ENCODE data around the gene FAM163B. TPM values are rescaled to one million over a fixed set of nuclear protein-coding genes. Genes with fewer than 3 reads are reported as not detected.

FAM163B gene
- total RNA-seq, 1 donor, result not detected

DNA sequence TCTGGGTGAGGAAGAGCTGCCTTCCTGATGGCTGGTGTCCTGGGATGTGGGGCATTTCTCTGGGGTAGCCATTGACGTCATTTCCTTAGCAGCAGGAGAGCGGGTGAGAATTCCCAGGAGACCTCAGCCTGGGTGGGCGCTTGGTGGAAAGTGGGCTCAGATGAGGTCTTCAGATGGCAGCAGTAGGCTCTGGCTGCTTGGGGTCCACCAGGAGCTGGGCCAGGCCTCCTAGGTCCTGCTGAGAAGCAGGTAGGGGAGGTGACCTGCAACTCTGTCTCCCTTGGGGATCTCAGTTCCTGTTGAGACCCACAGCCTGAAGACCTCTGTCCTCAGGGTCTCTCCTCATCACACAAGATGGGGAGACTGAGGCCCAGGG is 31.5 kb downstream of the FAM163B start:
- H3K4me3 ChIP-seq (ENCODE audit: low read length), result no peak overlapping the region
- H3K4me1 ChIP-seq (ENCODE audit: insufficient read depth, low read length), result no peaks in the 10 kb centered on the region
- H3K27me3 ChIP-seq (ENCODE audit: insufficient read depth, low read length), result no peaks in the 10 kb centered on the region
- no peaks in the 10 kb centered on the region for H3K9me3 ChIP-seq (ENCODE audit: low read depth, low read length)

DNA sequence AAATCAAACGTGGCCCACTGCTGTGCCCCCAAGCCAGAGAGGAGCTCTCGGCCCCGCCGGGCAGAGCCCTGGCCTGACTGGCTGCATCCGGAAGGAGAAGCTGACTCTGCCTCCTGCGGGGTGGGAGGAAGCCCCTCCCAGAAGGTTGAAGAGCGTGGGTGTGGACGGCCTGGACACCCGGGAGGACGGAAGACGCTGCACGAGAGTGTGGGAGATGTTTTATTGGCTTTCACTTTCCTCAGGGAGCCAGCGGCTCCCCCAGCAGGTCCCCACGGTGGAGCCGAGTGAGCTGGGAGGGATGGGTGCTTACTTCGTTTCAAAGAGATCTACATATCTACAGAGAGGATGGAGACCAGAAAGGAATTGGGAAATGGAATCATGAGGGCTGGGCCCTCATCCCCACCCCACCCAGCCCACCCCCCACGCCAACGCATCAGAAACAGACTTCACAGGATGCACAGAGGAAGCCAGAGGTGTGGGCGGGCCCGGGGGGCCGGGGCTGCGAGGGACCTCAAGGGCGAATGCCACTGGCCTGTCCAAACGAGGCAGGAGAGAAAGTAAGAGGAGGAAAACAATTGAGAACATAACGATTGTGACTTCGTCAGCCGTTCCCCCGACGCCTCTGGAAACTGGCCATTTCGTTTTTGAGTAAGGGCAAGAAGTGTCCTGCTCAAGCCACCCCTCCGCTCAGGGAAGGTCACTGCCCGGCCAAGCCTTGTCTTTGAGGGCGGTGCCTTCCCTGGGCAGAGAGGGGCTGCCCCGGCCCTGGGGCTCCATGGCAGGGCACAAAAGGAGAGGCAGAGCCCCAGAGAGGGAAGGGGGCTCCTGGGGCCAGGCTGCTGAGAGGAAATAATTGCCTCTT is 32.1 kb downstream of the FAM163B start:
- Histone ChIP-seq H3K4me3 (ENCODE audit: low read length) (no peak overlapping the region), H3K27me3 (ENCODE audit: insufficient read depth, low read length) (no peaks in the 10 kb centered on the region), H3K4me1 (ENCODE audit: insufficient read depth, low read length) (no peaks in the 10 kb centered on the region), H3K9me3 (ENCODE audit: low read depth, low read length) (no peaks in the 10 kb centered on the region)

DNA sequence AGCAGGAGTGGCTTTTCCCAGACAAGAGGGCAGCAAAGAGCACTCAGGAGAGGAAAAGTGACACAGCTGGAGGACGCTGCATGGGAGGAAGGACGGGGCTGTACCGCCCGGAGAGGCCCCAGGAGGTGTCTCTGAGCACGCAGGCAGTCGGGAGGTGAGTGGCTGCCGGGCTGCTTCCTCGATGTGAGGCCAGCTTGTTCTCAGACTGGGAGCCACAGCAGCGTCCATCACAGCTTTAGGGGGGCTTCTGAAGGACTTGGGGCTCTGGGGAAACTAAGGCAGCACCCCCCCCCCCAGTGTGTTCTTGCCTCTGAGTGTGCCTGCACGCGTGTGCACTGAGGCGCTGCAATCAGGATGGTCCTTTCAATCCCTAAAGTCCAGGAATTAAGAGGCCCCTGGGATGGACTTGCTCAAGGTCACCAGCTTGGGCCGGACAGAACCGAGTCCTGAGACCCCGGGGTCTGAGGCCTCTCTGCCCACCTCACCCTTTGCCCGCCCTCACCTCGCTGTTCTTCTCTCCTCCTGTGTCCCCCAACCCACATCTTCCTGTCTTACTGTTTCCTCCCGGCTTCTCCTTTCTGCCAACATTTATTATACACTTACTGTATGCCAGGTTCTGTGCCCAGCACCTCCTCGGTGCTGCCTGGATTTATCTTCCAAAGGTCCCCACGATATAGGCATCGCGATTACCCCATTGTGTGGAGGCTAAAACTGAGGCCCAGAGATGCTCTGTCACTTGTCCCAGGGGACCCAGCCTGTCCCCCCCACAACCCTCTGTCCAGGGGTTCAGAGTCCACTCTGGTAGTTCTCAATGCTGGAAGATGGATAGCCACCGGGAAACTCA is 32.9 kb downstream of the FAM163B start:
- no peaks in the 10 kb centered on the region for H3K27me3 ChIP-seq (ENCODE audit: insufficient read depth, low read length)
- no peak overlapping the region for H3K4me3 ChIP-seq (ENCODE audit: low read length)
- no peaks in the 10 kb centered on the region for H3K9me3 ChIP-seq (ENCODE audit: low read depth, low read length)
- no peaks in the 10 kb centered on the region for H3K4me1 ChIP-seq (ENCODE audit: insufficient read depth, low read length)

DNA sequence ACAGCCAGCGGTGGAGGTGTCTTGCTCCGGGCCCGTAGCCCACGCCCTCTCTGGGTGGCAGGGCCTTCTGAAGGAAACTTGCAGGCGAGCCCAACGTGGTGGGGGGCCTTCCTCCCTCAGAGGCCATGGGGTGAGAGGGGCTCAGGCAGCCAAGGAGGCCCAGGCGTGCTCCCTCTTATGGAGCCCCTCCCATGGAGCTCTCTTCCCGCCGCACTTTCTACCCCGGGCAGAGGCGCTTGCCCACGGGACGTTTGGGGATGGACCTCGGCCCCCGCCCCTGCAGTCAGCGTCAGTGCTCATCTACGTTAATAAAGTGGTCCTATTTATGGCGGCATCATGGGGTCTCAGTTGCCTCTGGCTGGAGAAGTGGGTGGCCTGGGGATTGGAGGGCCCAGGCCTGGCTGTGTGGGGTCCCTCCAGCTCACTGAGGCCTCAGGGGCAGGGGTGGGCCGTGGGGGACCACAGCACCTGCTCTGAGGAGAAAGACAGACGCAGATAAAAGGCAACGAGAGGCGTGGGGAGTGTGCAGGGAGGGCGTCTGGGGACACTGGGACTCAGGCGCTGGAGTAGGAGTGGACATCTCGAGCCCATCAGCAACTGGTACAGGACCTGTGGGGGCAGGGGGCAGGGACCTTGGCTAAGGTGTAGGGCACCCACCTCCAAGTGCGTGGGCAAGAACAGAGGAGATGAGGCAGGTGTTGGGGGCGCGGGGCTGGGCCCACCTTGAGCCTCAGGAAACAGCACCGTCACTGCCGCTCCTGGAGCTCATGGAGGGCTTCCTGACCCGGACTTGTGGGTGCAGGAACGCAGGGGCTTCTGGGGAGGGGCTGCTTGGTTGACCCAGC is 33.8 kb downstream of the FAM163B start:
- no peaks in the 10 kb centered on the region for H3K9me3 ChIP-seq (ENCODE audit: low read depth, low read length)
- no peaks in the 10 kb centered on the region for H3K27me3 ChIP-seq (ENCODE audit: insufficient read depth, low read length)
- no peak overlapping the region for H3K4me3 ChIP-seq (ENCODE audit: low read length)
- no peaks in the 10 kb centered on the region for H3K4me1 ChIP-seq (ENCODE audit: insufficient read depth, low read length)

DNA sequence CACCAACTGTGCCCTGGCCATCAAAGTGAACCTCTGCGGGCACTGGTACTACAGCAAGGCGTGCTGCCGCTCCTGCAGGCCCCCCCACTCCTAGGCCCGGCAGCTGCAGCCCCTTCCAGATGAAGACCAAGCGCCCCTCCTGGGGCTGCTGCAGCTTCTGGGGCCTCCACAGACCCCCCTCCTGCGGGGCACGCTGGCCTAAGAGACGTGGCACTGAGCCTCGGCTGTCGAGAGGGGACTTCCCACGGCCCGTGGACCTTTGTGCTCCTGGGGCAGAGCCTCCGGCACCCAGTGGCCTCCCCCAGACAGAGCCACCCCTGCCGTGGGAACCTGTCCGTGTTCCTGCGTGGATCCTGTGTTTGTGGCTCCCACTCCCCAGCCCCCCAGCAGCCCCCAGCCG is 34.4 kb downstream of the FAM163B start:
- Histone ChIP-seq H3K9me3 (ENCODE audit: low read depth, low read length) (no peaks in the 10 kb centered on the region), H3K4me3 (ENCODE audit: low read length) (no peak overlapping the region), H3K27me3 (ENCODE audit: insufficient read depth, low read length) (no peaks in the 10 kb centered on the region), H3K4me1 (ENCODE audit: insufficient read depth, low read length) (no peaks in the 10 kb centered on the region)

- H3K4me3 ChIP-seq (ENCODE audit: low read length), result no peak overlapping the region
- H3K4me1 ChIP-seq (ENCODE audit: insufficient read depth, low read length), result no peaks in the 10 kb centered on the region
- no peaks in the 10 kb centered on the region for H3K27me3 ChIP-seq (ENCODE audit: insufficient read depth, low read length)
- H3K9me3 ChIP-seq (ENCODE audit: low read depth, low read length), result no peaks in the 10 kb centered on the region
These were observed 35.2 kb downstream of the FAM163B start for GRCh38 chr9:133573791-133574515.

DNA sequence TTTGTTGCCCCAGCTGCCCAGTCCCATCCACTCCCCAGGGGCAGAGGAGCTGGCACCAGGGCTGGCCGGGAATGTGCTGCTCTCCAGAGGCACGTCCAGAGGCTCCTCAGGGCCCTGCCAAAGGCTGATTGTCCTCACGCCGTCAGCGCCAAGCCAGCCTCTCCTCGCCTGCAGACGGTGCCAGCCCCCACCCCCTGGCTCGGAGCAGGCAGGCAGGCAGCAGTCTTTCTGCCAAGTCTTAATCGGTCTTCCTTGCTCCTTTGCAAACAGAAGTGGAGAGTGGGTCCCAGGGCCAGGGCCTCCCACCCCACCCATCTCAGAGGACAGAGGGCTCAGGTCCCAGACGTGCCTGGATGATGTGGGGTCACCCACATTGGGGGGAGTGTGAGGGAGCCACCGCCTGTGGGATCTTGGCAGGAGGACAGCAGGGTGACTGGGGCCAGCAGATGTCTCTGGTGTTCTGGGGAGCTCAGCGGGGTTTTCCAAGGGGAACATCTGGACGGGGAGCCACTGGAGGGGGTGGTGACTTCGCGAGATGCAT is 36.3 kb downstream of the FAM163B start:
- H3K27me3 ChIP-seq (ENCODE audit: insufficient read depth, low read length), result no peaks in the 10 kb centered on the region
- no peak overlapping the region for H3K4me3 ChIP-seq (ENCODE audit: low read length)
- H3K9me3 ChIP-seq (ENCODE audit: low read depth, low read length), result no peaks in the 10 kb centered on the region
- no peaks in the 10 kb centered on the region for H3K4me1 ChIP-seq (ENCODE audit: insufficient read depth, low read length)

DNA sequence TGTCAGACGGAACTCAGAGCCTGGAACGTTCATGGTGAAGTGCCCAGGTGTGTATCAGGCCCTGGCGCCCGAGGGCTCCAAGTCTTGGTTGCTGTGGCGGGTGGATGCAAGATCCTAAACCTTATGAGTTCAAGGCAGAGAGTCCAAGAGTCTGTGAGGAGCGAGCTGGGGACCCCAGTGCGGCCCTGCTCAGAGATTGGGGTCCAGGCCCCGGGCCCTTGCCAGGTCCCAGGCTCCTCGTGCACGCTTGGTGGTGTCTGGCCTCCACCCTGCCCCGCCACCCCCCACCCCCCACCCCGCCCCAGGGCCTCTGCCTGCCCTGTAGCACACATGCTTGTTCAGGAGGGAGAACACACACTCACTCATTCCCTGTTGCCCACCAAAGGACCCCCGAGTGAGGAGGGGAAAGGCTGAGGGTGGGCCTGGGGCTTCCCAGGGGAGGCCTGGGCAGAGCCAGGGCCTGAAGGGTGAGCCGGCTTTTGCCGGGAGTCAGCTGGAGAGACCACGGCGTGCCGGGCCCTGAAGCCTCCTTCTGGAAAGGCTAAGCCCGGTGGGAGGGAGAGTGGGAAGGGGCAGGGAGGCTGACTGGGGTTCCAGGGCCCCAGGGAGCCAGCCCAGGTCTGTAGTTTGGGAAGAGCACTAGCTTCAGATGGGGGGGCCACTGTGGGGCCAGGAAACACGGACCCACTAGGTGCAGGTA is 37.1 kb downstream of the FAM163B start:
- H3K4me3 ChIP-seq (ENCODE audit: low read length), result no peak overlapping the region
- no peaks in the 10 kb centered on the region for H3K4me1 ChIP-seq (ENCODE audit: insufficient read depth, low read length)
- H3K27me3 ChIP-seq (ENCODE audit: insufficient read depth, low read length), result no peaks in the 10 kb centered on the region
- no peaks in the 10 kb centered on the region for H3K9me3 ChIP-seq (ENCODE audit: low read depth, low read length)

GRCh38 chr9:133571391-133571890 is 37.7 kb downstream of the FAM163B start:
- Histone ChIP-seq H3K27me3 (ENCODE audit: insufficient read depth, low read length) (no peaks in the 10 kb centered on the region), H3K4me3 (ENCODE audit: low read length) (no peak overlapping the region), H3K9me3 (ENCODE audit: low read depth, low read length) (no peaks in the 10 kb centered on the region), H3K4me1 (ENCODE audit: insufficient read depth, low read length) (no peaks in the 10 kb centered on the region)

- Histone ChIP-seq H3K4me1 (ENCODE audit: insufficient read depth, low read length) (no peaks in the 10 kb centered on the region), H3K4me3 (ENCODE audit: low read length) (no peak overlapping the region), H3K9me3 (ENCODE audit: low read depth, low read length) (no peaks in the 10 kb centered on the region), H3K27me3 (ENCODE audit: insufficient read depth, low read length) (no peaks in the 10 kb centered on the region)
These were observed 38.5 kb downstream of the FAM163B start for GRCh38 chr9:133570691-133571080.

GRCh38 chr9:133569891-133570690 is 39.1 kb downstream of the FAM163B start:
- Histone ChIP-seq H3K4me3 (ENCODE audit: low read length) (no peak overlapping the region), H3K9me3 (ENCODE audit: low read depth, low read length) (no peaks in the 10 kb centered on the region), H3K27me3 (ENCODE audit: insufficient read depth, low read length) (no peaks in the 10 kb centered on the region), H3K4me1 (ENCODE audit: insufficient read depth, low read length) (no peaks in the 10 kb centered on the region)

DNA sequence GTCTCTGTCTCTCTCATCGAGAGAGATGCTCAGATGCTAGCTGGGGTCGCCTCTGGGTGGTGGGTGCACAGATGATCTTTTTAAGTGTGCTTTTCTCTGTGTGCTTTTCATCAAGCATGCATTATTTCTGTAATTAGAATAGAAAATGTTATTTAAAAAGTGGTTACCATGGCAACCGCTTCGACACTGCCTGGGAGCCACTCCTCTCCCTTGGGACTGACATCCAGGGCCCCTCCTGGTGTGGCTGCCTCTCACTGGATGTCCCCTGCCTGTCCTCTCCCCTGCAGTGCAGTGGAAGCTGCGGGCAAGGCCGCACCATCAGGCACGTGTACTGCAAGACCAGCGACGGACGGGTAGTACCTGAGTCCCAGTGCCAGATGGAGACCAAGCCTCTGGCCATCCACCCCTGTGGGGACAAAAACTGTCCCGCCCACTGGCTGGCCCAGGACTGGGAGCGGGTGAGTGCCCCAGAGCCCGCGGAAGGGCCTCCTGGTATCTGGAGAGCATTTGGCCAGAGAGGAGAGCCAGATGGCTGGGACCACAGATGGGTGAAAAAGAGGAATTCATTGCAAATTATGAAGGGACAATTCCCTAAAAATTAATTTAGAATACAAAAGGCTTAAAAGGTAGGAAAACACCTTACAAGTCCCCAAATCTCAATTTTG is 39.9 kb downstream of the FAM163B start:
- no peaks in the 10 kb centered on the region for H3K4me1 ChIP-seq (ENCODE audit: insufficient read depth, low read length)
- no peaks in the 10 kb centered on the region for H3K27me3 ChIP-seq (ENCODE audit: insufficient read depth, low read length)
- no peak overlapping the region for H3K4me3 ChIP-seq (ENCODE audit: low read length)
- H3K9me3 ChIP-seq (ENCODE audit: low read depth, low read length), result no peaks in the 10 kb centered on the region
